Measurements from ENCODE around the gene BPIFA2. TPM values are rescaled to one million over a fixed set of nuclear protein-coding genes. Genes with fewer than 3 reads are reported as not detected.

Gene BPIFA2, protein sequence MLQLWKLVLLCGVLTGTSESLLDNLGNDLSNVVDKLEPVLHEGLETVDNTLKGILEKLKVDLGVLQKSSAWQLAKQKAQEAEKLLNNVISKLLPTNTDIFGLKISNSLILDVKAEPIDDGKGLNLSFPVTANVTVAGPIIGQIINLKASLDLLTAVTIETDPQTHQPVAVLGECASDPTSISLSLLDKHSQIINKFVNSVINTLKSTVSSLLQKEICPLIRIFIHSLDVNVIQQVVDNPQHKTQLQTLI
- total RNA-seq (2022; extraction: Qiagen RNA extraction; ENCODE audit: low read depth), result not detected in 5 replicates

DNA sequence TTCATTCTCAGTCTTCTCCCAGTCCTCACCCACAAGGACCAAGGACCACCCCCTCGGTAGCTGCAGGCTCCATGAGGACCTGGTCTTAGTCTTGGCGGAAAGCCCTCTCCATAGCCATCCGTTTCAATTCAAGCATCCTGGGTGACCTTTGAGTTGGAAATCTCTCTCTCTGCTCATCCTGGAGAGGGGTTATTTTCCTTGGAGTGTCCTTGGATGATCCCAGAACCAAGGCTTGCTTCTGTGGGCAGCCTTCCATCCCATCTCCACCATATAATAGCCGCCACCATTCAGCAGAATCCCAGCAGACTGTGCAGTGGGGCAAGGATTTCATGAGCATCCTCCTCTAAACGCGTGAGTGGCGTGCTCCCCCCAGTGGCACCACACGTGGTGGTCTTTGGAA is at the start of gene BPIFA2:
Gene BPIFA2 (plus strand): TSS at position 301 of the 400 bp plus-strand sequence. CDS start 987 bp downstream, outside the sequence.

DNA sequence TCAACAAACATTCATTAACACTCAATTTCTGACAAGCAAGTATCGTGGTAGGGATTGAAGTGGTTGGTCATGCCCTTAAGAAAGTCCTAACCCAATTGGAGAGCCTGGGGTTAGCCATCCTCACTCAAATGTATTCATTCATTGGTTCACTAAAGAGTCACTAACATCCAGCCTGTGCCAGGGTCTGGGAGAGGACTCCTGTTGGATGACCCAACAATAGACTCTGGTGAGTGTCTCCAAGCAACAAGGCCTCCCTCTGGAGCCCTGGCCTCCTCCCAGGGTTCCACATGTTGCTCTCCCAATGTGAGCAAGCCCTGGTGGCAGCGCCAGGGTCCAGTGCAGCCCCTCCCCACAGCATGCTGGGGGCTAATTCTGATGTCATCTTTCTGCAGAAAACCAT is 49.1 kb downstream of the BPIFA2 start, which contains the start of gene BPIFA3:
Gene BPIFA3 (plus strand): TSS at position 301 of the 400 bp plus-strand sequence. CDS start 185 bp downstream, outside the sequence.

Other genes with a start within 250 kb of the BPIFA2 start
- gene SUN5, start 163.7 kb upstream of the BPIFA2 start, total RNA-seq (2022; extraction: Qiagen RNA extraction; ENCODE audit: low read depth), result not detected in 5 replicates
- gene BPIFB2, start 160.5 kb upstream of the BPIFA2 start, total RNA-seq (2022; extraction: Qiagen RNA extraction; ENCODE audit: low read depth), result not detected in 5 replicates
- gene BPIFB6, start 136.5 kb upstream of the BPIFA2 start, total RNA-seq (2022; extraction: Qiagen RNA extraction; ENCODE audit: low read depth), result not detected in 5 replicates
- gene BPIFB3, start 114.3 kb upstream of the BPIFA2 start, total RNA-seq (2022; extraction: Qiagen RNA extraction; ENCODE audit: low read depth), result not detected in 5 replicates
- not detected in 5 replicates for gene BPIFB4, start 88.5 kb upstream of the BPIFA2 start, total RNA-seq (2022; extraction: Qiagen RNA extraction; ENCODE audit: low read depth)
- not detected in 5 replicates for gene BPIFA3, start 49.2 kb downstream of the BPIFA2 start, total RNA-seq (2022; extraction: Qiagen RNA extraction; ENCODE audit: low read depth)
- not detected in 5 replicates for gene BPIFA1, start 67.8 kb downstream of the BPIFA2 start, total RNA-seq (2022; extraction: Qiagen RNA extraction; ENCODE audit: low read depth)
- gene BPIFB1, start 115.1 kb downstream of the BPIFA2 start, total RNA-seq (2022; extraction: Qiagen RNA extraction; ENCODE audit: low read depth), result 0.13 to 0.19 TPM in 2 of 5 replicates, not detected in the others
- 30.8 to 38.5 TPM (median 34.0 TPM) in 5 replicates for gene CDK5RAP1, start 233.4 kb downstream of the BPIFA2 start, total RNA-seq (2022; extraction: Qiagen RNA extraction; ENCODE audit: low read depth)

All from A549 treated with RU486 at 1 μM for 4 hours (cell line).